Middle frontal gyrus (tissue), 1 donor: ENCODE measurements around the gene INSR.
"Not testable (repeated sequence)": the region's sequence is repeated elsewhere in the genome, so short reads cannot be mapped to it uniquely, and the experiment has no call there.

Experiments
- DNase-seq: peaks from one replicate; pipeline ENCODE4 v3.0.0-alpha.2; 2015; ENCODE audit warnings: low spot score; ENCODE audit errors: extremely low spot score

The INSR gene

GRCh38 chr19:7104747-7105447 is 189.3 kb downstream of the INSR start:
- no peak for DNase-seq

GRCh38 chr19:7101498-7102253 is 192.5 kb downstream of the INSR start:
- no peak for DNase-seq

GRCh38 chr19:7099597-7099921 is 194.7 kb downstream of the INSR start:
- DNase-seq, result no peak

- DNase-seq, result peak; percentile 67
Observed at GRCh38 chr19:7098701-7099596, 195.3 kb downstream of the INSR start.

GRCh38 chr19:7098096-7098495 is 196.1 kb downstream of the INSR start:
- DNase-seq, result no peak

- no peak for DNase-seq
Observed at GRCh38 chr19:7088999-7089398, 205.2 kb downstream of the INSR start.

GRCh38 chr19:7083076-7083956 is 210.9 kb downstream of the INSR start:
- no peak for DNase-seq

GRCh38 chr19:7078008-7078407 is 216.2 kb downstream of the INSR start:
- no peak for DNase-seq

GRCh38 chr19:7076151-7076550 is 218.1 kb downstream of the INSR start:
- DNase-seq, result no peak

GRCh38 chr19:7074705-7075282 is 219.4 kb downstream of the INSR start:
- DNase-seq, result no peak

- no peak for DNase-seq
Observed at GRCh38 chr19:7072541-7072940, 221.7 kb downstream of the INSR start.

GRCh38 chr19:7069904-7070226 is 224.3 kb downstream of the INSR start:
- no peak for DNase-seq

GRCh38 chr19:7069042-7069903 is 224.9 kb downstream of the INSR start, which contains the start of gene ZNF557:
Gene ZNF557, plus strand, starts transcription at chr19:7069703. Its CDS starts 5,372 bp downstream, at chr19:7075075.
- DNase-seq, result peak; percentile 86

GRCh38 chr19:7068599-7068998 is 225.6 kb downstream of the INSR start:
- no peak for DNase-seq

- DNase-seq, result no peak
Observed at GRCh38 chr19:7067716-7068115, 226.5 kb downstream of the INSR start.

- not testable (repeated sequence) for DNase-seq
Observed at GRCh38 chr19:7067122-7067521, 227.1 kb downstream of the INSR start.

- DNase-seq, result no peak
Observed at GRCh38 chr19:7063764-7064418, 230.3 kb downstream of the INSR start.

GRCh38 chr19:7063339-7063738 is 230.9 kb downstream of the INSR start:
- DNase-seq, result no peak
